Right ventricle myocardium inferior (tissue), 1 donor: ENCODE measurements around the gene CHD2. TPM values are rescaled to one million over a fixed set of nuclear protein-coding genes. Genes with fewer than 3 reads are reported as not detected.
A peak's percentile ranks its signal among the peaks of the same experiment; 100 is the strongest.

ENCODE experiments used
- ATAC-seq: fragments of 200-7000 bp; cut with Tn5 transposase; one replicate; pipeline ENCODE4 v1.9.1; 2020; ENCODE audit warnings: mild to moderate bottlenecking, moderate library complexity
- DNase-seq: peaks from one replicate; pipeline ENCODE4 v3.0.0; 2021; ENCODE audit errors: missing footprints
- intact Hi-C: fragments of 100-400 bp; cut with DNase I; formaldehyde crosslinking; loops from one replicate; pipeline ENCODE4 v1.11.0; 2022
- total RNA-seq: library from RNA; stranded (reverse); fragmentation: NEBNext Ultra II Directional; extraction: Animal tissue kit (Norgen Biotek cat#: 25700); gene quantifications from one replicate; pipeline ENCODE4 v1.2.1, GENCODE V29; 2021
- donor health status: DM: no; HTN: yes; CAD: no; lungs with severe emphysema.

The CHD2 gene
- total RNA-seq, 1 donor from 2014 or later = 45.9 TPM

- ATAC-seq = no peak
- intact Hi-C loops = no loop called here
- DNase-seq = no peak
Measured at GRCh38 chr15:92920595-92921161, 20.6 kb downstream of the CHD2 start.

GRCh38 chr15:92921215-92922131 lies 21.3 kb downstream of the CHD2 start:
- ATAC-seq = no peak
- DNase-seq = no peak
- intact Hi-C loops = no loop called here

- DNase-seq = no peak
- intact Hi-C loops = no loop called here
- no peak for ATAC-seq
Measured at GRCh38 chr15:92922418-92923002, 22.4 kb downstream of the CHD2 start.

- intact Hi-C loops = no loop called here
- ATAC-seq (no peak), DNase-seq (no peak)
Measured at GRCh38 chr15:92924216-92924615, 24.1 kb downstream of the CHD2 start.

- intact Hi-C loops = no loop called here
- no peak for ATAC-seq
- no peak for DNase-seq
Measured at GRCh38 chr15:92925454-92925853, 25.3 kb downstream of the CHD2 start.

GRCh38 chr15:92928225-92928750 lies 28.2 kb downstream of the CHD2 start:
- ATAC-seq (no peak), DNase-seq (no peak)
- intact Hi-C loops = no loop called here

- no peak for DNase-seq
Measured at GRCh38 chr15:92929002-92929401, 28.9 kb downstream of the CHD2 start.

GRCh38 chr15:92930054-92930621 lies 30.0 kb downstream of the CHD2 start:
- intact Hi-C loops = no loop called here
- ATAC-seq = no peak
- no peak for DNase-seq

More at GRCh38 chr15:92929002-92929401, 28.9 kb downstream of the CHD2 start:
- ATAC-seq = no peak
- intact Hi-C loops = no loop called here

GRCh38 chr15:92930776-92931175 lies 30.7 kb downstream of the CHD2 start:
- no peak for DNase-seq
- intact Hi-C loops = no loop called here
- ATAC-seq = peak; percentile 38

GRCh38 chr15:92932946-92933649 lies 33.0 kb downstream of the CHD2 start:
- no peak for ATAC-seq
- no peak for DNase-seq
- intact Hi-C loops = no loop called here

- no peak for DNase-seq
- no peak for ATAC-seq
- intact Hi-C loops = no loop called here
Measured at GRCh38 chr15:92933831-92934230, 33.7 kb downstream of the CHD2 start.

GRCh38 chr15:92934716-92935115 lies 34.6 kb downstream of the CHD2 start:
- DNase-seq (no peak), ATAC-seq (no peak)
- intact Hi-C loops = no loop called here

- DNase-seq = no peak
- intact Hi-C loops = no loop called here
- ATAC-seq = no peak
Measured at GRCh38 chr15:92936138-92936537, 36.0 kb downstream of the CHD2 start.

- ATAC-seq (no peak), DNase-seq (no peak)
- intact Hi-C loops = no loop called here
Measured at GRCh38 chr15:92936693-92937092, 36.6 kb downstream of the CHD2 start.

GRCh38 chr15:92937901-92938300 lies 37.8 kb downstream of the CHD2 start:
- ATAC-seq (no peak), DNase-seq (no peak)
- intact Hi-C loops = no loop called here

GRCh38 chr15:92938387-92938786 lies 38.3 kb downstream of the CHD2 start:
- DNase-seq = no peak
- intact Hi-C loops = no loop called here
- ATAC-seq = no peak

- intact Hi-C loops = loop anchor here (5.0 kb wide), 1 partner anchor 71 kb away; no protein-coding TSS in a partner anchor
- no peak for ATAC-seq
- no peak for DNase-seq
Measured at GRCh38 chr15:92941668-92942067, 41.5 kb downstream of the CHD2 start.

GRCh38 chr15:92942706-92943105 lies 42.6 kb downstream of the CHD2 start:
- intact Hi-C loops = loop anchor here (5.0 kb wide), 1 partner anchor 70 kb away; no protein-coding TSS in a partner anchor
- ATAC-seq = no peak
- no peak for DNase-seq

GRCh38 chr15:92943581-92943980 lies 43.5 kb downstream of the CHD2 start:
- ATAC-seq (no peak), DNase-seq (no peak)
- intact Hi-C loops = loop anchor here (5.0 kb wide), 1 partner anchor 69 kb away; no protein-coding TSS in a partner anchor
